HepG2 (cell line): Measurements from ENCODE around the gene NRK. TPM values are rescaled to one million over a fixed set of nuclear protein-coding genes. Genes with fewer than 3 reads are reported as not detected.
A peak's percentile ranks its signal among the peaks of the same experiment; 100 is the strongest.

Experiments used
- ATAC-seq: fragments of 200-7000 bp; cut with Tn5 transposase; 3 replicates; pipeline ENCODE4 v1.9.1; 2020; ENCODE audit warnings: mild to moderate bottlenecking, moderate library complexity
- BruUV-seq: library from RNA; stranded (reverse); fragments of 400-500 nt; replicated peaks from 2 replicates; lab custom pipeline; 2021; lab: Mats Ljungman, UMichigan
- CTCF ChIA-PET: fragments of 300-600 bp; formaldehyde crosslinking; extraction: SDS; loops from one replicate; lab custom pipeline; 2021; ENCODE audit warnings: low total read pairs, inconsistent platforms, low intra/inter-chr PET ratio; lab: Yijun Ruan, JAX
- POLR2A ChIA-PET: fragments of 350-600 bp; sonication (Branson Sonifier 250); formaldehyde crosslinking; loops from one replicate; lab custom pipeline; 2020; ENCODE audit warnings: antibody characterized with exemption, inconsistent platforms; lab: Yijun Ruan, JAX
- DNase-seq: peaks from one replicate; pipeline ENCODE4 v3.0.0-alpha.2; 2015; ENCODE audit warnings: low spot score
- FAIRE-seq: peaks from 3 replicates; lab custom pipeline; 2011; peaks lifted over from hg19 to GRCh38; lab: Jason Lieb, UNC
- H2AFZ ChIP-seq: one replicate; pipeline ENCODE4 v1.6.1; 2011; ENCODE audit warnings: low read length, inconsistent platforms
- H3K27ac ChIP-seq: fragments of 300-600 bp; 3 replicates; pipeline ENCODE4 v1.8.0; 2011; ENCODE audit warnings: mixed run types, mild to moderate bottlenecking, mixed read lengths, low read length, inconsistent platforms; ENCODE audit not compliant: insufficient read depth; ENCODE audit errors: extremely low read length
- H3K27me3 ChIP-seq, 2 experiments: fragments of 200-600 bp in 1 of 2; 2 replicates in 1 of 2; 3 replicates in 1 of 2; pipeline versions ENCODE4 v1.6.0 to v1.8.0; 2011; ENCODE audit warnings: low read length in 2 of 2, mild to moderate bottlenecking in 2 of 2, moderate library complexity in 2 of 2, inconsistent platforms in 1 of 2; ENCODE audit not compliant: insufficient read depth in 2 of 2, control insufficient read depth in 1 of 2
- H3K36me3 ChIP-seq, 2 experiments: fragments of 200-600 bp in 1 of 2; replicated peaks in 1 of 2; 2 replicates in 1 of 2; 3 replicates in 1 of 2; pipeline versions ENCODE4 v1.5.1 to v1.8.0; 2011; ENCODE audit warnings: low read length in 2 of 2, inconsistent platforms in 1 of 2; ENCODE audit not compliant: insufficient read depth in 2 of 2, control insufficient read depth in 1 of 2
- H3K4me1 ChIP-seq: 2 replicates; pipeline ENCODE4 v1.5.1; 2012; ENCODE audit warnings: low read length, inconsistent platforms; ENCODE audit not compliant: insufficient read depth
- H3K4me2 ChIP-seq: 2 replicates; pipeline ENCODE4 v1.6.0; 2011; ENCODE audit warnings: low read depth, low read length, inconsistent platforms
- H3K4me3 ChIP-seq, 3 experiments: fragments of 200-600 bp in 1 of 3; sonication (generic), shearing (Covaris generic) in 1 of 3; replicated peaks in 1 of 3; 2 replicates each; pipeline ENCODE4 v1.5.1; 2011 to 2016; ENCODE audit warnings: low read length in 3 of 3, inconsistent platforms in 2 of 3, low read depth in 2 of 3, mild to moderate bottlenecking in 2 of 3, control low read depth in 1 of 3, mixed read lengths in 1 of 3; ENCODE audit not compliant: insufficient read depth in 1 of 3
- H3K79me2 ChIP-seq: one replicate; pipeline ENCODE4 v1.6.1; 2011; ENCODE audit warnings: low read length, inconsistent platforms; ENCODE audit not compliant: insufficient read depth
- H3K9ac ChIP-seq: 2 replicates; pipeline ENCODE4 v1.6.0; 2011; ENCODE audit warnings: mild to moderate bottlenecking, low read depth, low read length, inconsistent platforms; ENCODE audit not compliant: insufficient read depth
- H3K9me3 ChIP-seq: 2 replicates; pipeline ENCODE4 v1.5.1; 2012; ENCODE audit warnings: mild to moderate bottlenecking, low read length
- H4K20me1 ChIP-seq: 2 replicates; pipeline ENCODE4 v1.6.0; 2011; ENCODE audit warnings: inconsistent platforms, mild to moderate bottlenecking, low read length, moderate library complexity; ENCODE audit not compliant: insufficient read depth
- ESRRA ChIP-seq: sonication (generic); formaldehyde crosslinking; IDR thresholded peaks from 2 replicates; pipeline ENCODE4 v1.5.1; 2020; ENCODE audit warnings: mild to moderate bottlenecking, low read depth, missing genetic modification reagents
- FOXP1 ChIP-seq, 2 experiments: fragments of 450-650 bp in 1 of 2; IDR thresholded peaks; 2 replicates each; pipeline ENCODE4 v1.6.1; 2017 to 2018; ENCODE audit warnings: antibody characterized with exemption in 1 of 2
- GATAD2A ChIP-seq: IDR thresholded peaks from 2 replicates; pipeline ENCODE4 v1.6.1; 2016
- KDM3A ChIP-seq: IDR thresholded peaks from 2 replicates; pipeline ENCODE4 v1.6.1; 2018; ENCODE audit warnings: low read depth, missing compliant biosample characterization
- KLF9 ChIP-seq: IDR thresholded peaks from 2 replicates; pipeline ENCODE4 v1.6.1; 2016; ENCODE audit warnings: low read depth
- MAFF ChIP-seq: IDR thresholded peaks from 2 replicates; pipeline ENCODE4 v1.6.1; 2011; ENCODE audit warnings: low read depth, low read length, improper control_type of control experiment
- MAFK ChIP-seq, 2 experiments: IDR thresholded peaks in 1 of 2; conservative IDR thresholded peaks in 1 of 2; 2 replicates each; pipeline ENCODE4 v1.6.1; 2011; ENCODE audit warnings: improper control_type of control experiment in 2 of 2, low read length in 2 of 2
- MED13 ChIP-seq: sonication (generic); formaldehyde crosslinking; IDR thresholded peaks from 2 replicates; pipeline ENCODE4 v1.5.0; 2020; ENCODE audit warnings: missing genetic modification reagents
- NFYB ChIP-seq: sonication (generic); formaldehyde crosslinking; IDR thresholded peaks from 2 replicates; pipeline ENCODE4 v1.4.0; 2020; ENCODE audit warnings: missing genetic modification reagents
- PHF20 ChIP-seq: sonication (generic); formaldehyde crosslinking; IDR thresholded peaks from 2 replicates; pipeline ENCODE4 v1.5.0; 2020; ENCODE audit warnings: mild to moderate bottlenecking, missing genetic modification reagents
- U2AF2 ChIP-seq: fragments of 200-400 bp; formaldehyde crosslinking; IDR thresholded peaks from 2 replicates; pipeline ENCODE4 v1.6.1; 2017; ENCODE audit warnings: low read depth, mild to moderate bottlenecking, low read length
- ZMAT5 ChIP-seq: sonication (generic); formaldehyde crosslinking; IDR thresholded peaks from 2 replicates; pipeline ENCODE4 v1.5.0; 2020; ENCODE audit warnings: mild to moderate bottlenecking, low read depth, missing genetic modification reagents, borderline replicate concordance
- ZNF143 ChIP-seq: sonication (generic); formaldehyde crosslinking; IDR thresholded peaks from 2 replicates; pipeline ENCODE4 v1.4.0; 2020; ENCODE audit warnings: missing genetic modification reagents
- ZNF547 ChIP-seq: sonication (generic); formaldehyde crosslinking; IDR thresholded peaks from 2 replicates; pipeline ENCODE4 v1.5.1; 2020; ENCODE audit warnings: mild to moderate bottlenecking, missing genetic modification reagents
- WGBS: methylation state at CpG from one replicate; pipeline ENCODE4 v1.1.6; 2017; ENCODE audit warnings: low lambda C conversion rate; 5-methylcytosine and 5-hydroxymethylcytosine counted together
- in situ Hi-C: cut with HindIII; loops from 2 replicates; pipeline ENCODE4 v1.10.0; 2017; ENCODE audit warnings: low pct_unique_long_range_greater_than_20kb; ENCODE audit not compliant: extremely low pct_ligation_motif_present
- intact Hi-C: fragments of 100-400 bp; cut with micrococcal nuclease; formaldehyde crosslinking; loops from one replicate; pipeline ENCODE4 v1.10.0; 2022; ENCODE audit not compliant: unreplicated experiment
- polyA plus RNA-seq, 8 experiments: library from polyadenylated mRNA; depleted of rRNA in 3 of 8; stranded (reverse) in 7 of 8; unstranded in 1 of 8; fragments of >200 nt; fragmentation: Illumina TruSeq in 4 of 8; extraction: Trizol in 4 of 8; gene quantifications; 2 replicates each; pipeline versions ENCODE4 v1.2.1 to v1.2.3, GENCODE V29; 2011 to 2016; ENCODE audit warnings: low read depth in 4 of 8, missing spikeins in 1 of 8, mixed read lengths in 1 of 8; ENCODE audit not compliant: insufficient read depth in 1 of 8
- total RNA-seq, 5 experiments: library from RNA; depleted of rRNA; stranded (reverse); fragments of >200 nt; fragmentation: Illumina TruSeq; extraction: Trizol; gene quantifications; 2 replicates each; pipeline ENCODE4 v1.2.3, GENCODE V29; 2016; ENCODE audit warnings: low read depth in 1 of 5
- TF ChIP-seq, protein P1 (sequence below): sonication (generic); formaldehyde crosslinking; IDR thresholded peaks from 2 replicates; pipeline ENCODE4 v1.5.0; 2020; ENCODE audit warnings: missing genetic modification reagents

The NRK gene
- total and polyA plus RNA-seq, 2 of the 13 experiments (the other 11 are each of a cell fraction or from before 2014, with no cell fraction given), result not detected

GRCh38 chrX:105773801-105774200 is 48.5 kb upstream of the NRK start:
- ChIA-PET CTCF (no interaction called here), POLR2A (no interaction called here)
- Histone ChIP-seq H3K4me2 (no peak overlapping the region), H3K27me3 (no peaks in the 10 kb centered on the region), H3K4me3 (no peak overlapping the region), H3K36me3 (no peaks in the 10 kb centered on the region), H4K20me1 (no peaks in the 10 kb centered on the region), H3K9me3 (no peaks in the 10 kb centered on the region), H3K9ac (no peak overlapping the region), H2AFZ (no peak overlapping the region), H3K4me1 (no peaks in the 10 kb centered on the region), H3K79me2 (no peaks in the 10 kb centered on the region), H3K27ac (no peak overlapping the region)
- no TSS peak for BruUV-seq
- in situ Hi-C loops, result no loop called here
- intact Hi-C loops, result no loop called here
- FAIRE-seq, result no peak
- TF ChIP-seq KLF9 (CRISPR knock-in tag) (no peak), GATAD2A (no peak), FOXP1 (IDR thresholded peaks at IDR 0.05) (no peak), FOXP1 (CRISPR knock-in tag; IDR thresholded peaks at IDR 0.05) (no peak), ZMAT5 (no peak), ZNF143 (CRISPR knock-in tag) (no peak), MED13 (CRISPR knock-in tag) (no peak), PHF20 (no peak)
- TF ChIP-seq, protein P1, sequence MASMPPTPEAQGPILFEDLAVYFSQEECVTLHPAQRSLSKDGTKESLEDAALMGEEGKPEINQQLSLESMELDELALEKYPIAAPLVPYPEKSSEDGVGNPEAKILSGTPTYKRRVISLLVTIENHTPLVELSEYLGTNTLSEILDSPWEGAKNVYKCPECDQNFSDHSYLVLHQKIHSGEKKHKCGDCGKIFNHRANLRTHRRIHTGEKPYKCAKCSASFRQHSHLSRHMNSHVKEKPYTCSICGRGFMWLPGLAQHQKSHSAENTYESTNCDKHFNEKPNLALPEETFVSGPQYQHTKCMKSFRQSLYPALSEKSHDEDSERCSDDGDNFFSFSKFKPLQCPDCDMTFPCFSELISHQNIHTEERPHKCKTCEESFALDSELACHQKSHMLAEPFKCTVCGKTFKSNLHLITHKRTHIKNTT (CRISPR knock-in tag), result no peak
- no peak for ATAC-seq
- no peak for DNase-seq

GRCh38 chrX:105775679-105776078 is 46.7 kb upstream of the NRK start:
- H4K20me1 ChIP-seq, result no peaks in the 10 kb centered on the region
- intact Hi-C loops (no loop called here), in situ Hi-C loops (no loop called here)
- no TSS peak for BruUV-seq
- FAIRE-seq (no peak), DNase-seq (no peak), ATAC-seq (no peak)
- no peak overlapping the region for H3K4me2 ChIP-seq
- H3K36me3 ChIP-seq, result no peaks in the 10 kb centered on the region
- H2AFZ ChIP-seq, result no peak overlapping the region
- no peaks in the 10 kb centered on the region for H3K9me3 ChIP-seq
- H3K9ac ChIP-seq, result no peak overlapping the region
- POLR2A ChIA-PET, result no interaction called here
- H3K4me1 ChIP-seq, result no peaks in the 10 kb centered on the region
- CTCF ChIA-PET, result no interaction called here
- no peaks in the 10 kb centered on the region for H3K27me3 ChIP-seq
- 4% methylated on average over 3 of the region's 3 CpGs for WGBS
- no peaks in the 10 kb centered on the region for H3K79me2 ChIP-seq
- no peak for TF ChIP-seq U2AF2
- TF ChIP-seq ZNF547, result no peak
- no peak for TF ChIP-seq ESRRA
- TF ChIP-seq MAFF, result peak; percentile 55
- TF ChIP-seq MAFK (conservative IDR thresholded peaks at IDR 0.05 in 1 of 2, IDR thresholded peaks at IDR 0.05 in 1 of 2; ENCODE audit: low read length in 2 of 2), result peak; percentile 59 to 78; a peak in 3 of 4 replicates
- TF ChIP-seq NFYB (CRISPR knock-in tag), result no peak
- TF ChIP-seq KDM3A (CRISPR knock-in tag), result no peak
- H3K4me3 ChIP-seq, result no peak overlapping the region
- no peak overlapping the region for H3K27ac ChIP-seq
